ENCODE data around the gene KLRC2.
"Not testable (repeated sequence)": the region's sequence is repeated elsewhere in the genome, so short reads cannot be mapped to it uniquely, and the experiment has no call there.

KLRC2 gene

DNA sequence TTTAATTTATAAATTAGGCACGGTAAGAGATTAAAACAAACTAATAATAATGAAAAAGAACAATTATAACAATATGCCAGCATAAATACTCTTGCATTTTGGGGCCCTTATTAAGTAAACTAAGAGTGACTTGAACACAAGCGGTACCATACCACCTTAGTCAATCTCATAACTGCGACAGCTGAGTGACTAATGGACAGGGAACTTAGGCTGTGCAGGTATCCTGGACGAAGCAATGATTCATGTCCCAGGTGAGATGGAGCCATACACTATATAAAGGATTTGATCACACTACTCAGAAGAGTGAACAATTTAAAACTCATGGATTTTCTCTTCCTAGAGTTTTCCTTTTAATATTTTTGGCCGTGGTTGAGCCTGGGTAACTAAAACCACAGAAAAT is 30.5 kb downstream of the KLRC2 start:
- DNase-seq (ENCODE audit: low spot score), result no peak

DNA sequence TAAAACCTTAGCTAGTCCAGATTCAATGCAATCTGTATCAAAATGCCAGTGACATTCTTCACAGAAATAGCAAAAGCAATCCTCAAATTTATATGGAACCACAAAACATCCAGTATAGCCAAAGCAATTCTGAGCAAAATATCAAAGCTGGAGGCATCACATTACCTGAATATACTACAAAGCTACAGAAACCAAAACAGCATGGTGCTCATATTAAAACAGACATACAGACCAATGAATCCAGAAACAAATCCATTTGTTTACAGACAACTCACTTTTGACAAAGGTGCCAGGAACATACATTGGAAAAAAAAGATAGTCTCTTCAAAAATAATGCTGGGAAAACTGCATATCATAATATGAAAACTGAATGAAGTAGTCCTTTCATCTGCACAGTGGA is 31.0 kb downstream of the KLRC2 start:
- DNase-seq (ENCODE audit: low spot score), result no peak

DNA sequence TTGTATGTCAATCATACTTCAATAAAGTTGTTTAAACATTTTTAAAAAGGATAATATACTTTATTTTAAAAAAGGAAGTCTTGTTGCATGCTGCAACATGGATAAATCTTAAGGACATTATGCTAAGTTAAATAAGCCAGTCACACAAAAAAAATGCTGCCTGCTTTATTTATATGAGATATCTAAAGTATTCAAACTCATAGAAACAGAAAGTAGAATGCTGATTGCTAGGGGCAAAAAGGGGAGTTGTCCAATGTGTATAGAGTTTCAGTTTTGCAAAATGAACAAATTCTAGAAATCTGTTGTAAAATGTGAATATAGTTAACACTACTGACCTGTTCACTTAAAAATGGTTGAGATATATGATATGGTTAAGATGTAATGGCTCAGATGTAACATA is 35.0 kb downstream of the KLRC2 start:
- DNase-seq (ENCODE audit: low spot score), result no peak

DNA sequence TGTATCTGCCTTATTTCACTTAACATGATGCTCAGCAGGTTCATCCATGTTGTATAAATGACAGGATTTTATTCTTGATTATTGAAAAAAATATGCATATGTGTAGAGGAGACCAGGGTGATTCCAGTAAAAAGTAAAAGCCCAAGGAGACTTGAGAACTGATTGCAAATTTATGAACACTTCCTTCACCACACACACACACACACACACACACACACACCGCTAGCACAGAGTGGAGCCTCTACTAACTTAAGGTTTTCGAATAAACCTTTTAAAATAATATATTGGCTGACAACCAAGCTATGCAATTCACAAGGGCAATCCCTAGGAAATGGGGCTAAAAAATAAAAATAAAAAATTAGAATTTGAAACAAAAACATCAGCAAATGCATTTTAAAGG is 37.6 kb downstream of the KLRC2 start:
- no peak for DNase-seq (ENCODE audit: low spot score)

DNA sequence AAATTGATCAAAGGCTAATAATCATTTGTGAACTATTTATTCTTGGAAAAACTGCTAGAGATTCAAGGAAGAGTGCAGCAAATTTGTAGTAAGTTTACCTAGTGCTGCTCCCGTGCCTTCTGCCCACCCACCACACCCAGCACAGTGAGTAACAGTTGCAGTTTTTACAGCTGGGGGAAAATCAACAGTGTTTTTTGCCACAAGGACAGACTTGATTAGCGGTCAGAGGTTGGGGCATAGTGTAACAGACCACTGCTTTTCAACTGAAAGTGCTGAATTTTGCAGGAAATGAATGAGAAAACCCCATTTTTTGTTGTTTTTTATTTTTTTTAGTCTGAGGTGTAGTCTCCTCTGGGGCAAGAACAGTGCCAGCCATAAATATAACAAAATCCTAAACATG is 38.5 kb downstream of the KLRC2 start:
- DNase-seq (ENCODE audit: low spot score), result no peak

DNA sequence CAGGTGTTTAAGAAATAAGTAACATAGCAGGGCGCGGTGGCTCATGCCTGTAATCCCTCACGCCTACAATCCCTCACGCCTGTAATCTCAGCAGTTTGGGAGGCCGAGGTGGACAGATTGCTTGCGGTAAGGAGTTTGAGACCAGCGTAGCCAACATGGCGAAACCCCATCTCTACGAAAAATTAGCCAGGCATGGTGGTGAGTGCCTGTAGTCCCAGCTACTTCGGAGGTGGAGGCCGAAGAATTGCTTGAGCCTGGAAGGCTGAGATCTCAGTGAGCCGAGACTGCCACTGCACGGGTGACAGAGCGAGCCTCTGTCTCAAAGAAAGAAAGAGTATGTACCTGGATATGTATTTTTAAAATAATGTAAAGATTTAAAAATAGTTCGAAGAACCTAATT is 39.6 kb downstream of the KLRC2 start:
- DNase-seq (ENCODE audit: low spot score), result not testable (repeated sequence)

DNA sequence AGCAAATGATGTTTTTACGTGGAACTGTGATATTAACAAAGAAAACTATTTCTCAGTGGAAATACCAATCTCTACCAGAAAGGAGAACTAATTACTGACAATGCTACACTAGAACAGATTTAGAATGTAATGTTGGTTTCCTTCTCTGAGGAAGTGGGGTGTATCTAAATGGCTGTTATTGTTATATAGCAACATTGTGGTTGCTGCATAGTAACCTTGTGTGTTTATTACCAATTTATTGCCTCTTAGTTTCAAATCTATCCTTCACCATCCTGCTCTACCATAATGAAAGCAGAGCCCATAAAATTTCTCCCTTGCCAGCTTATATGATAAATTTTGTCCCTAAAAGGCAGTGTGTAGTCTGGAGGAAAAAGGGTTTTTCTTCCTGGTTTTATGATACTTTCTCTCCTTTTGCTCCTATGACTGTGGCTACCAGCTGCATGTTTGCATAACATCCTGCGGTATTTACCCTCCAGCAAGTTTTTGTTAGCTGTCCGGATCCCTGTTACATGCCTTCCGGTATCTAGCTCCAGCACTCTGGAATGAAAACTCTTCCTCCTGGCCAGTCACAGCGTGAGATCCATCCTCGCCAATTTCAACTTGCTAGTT is 40.3 kb downstream of the KLRC2 start:
- DNase-seq (ENCODE audit: low spot score), result peak; percentile 79

DNA sequence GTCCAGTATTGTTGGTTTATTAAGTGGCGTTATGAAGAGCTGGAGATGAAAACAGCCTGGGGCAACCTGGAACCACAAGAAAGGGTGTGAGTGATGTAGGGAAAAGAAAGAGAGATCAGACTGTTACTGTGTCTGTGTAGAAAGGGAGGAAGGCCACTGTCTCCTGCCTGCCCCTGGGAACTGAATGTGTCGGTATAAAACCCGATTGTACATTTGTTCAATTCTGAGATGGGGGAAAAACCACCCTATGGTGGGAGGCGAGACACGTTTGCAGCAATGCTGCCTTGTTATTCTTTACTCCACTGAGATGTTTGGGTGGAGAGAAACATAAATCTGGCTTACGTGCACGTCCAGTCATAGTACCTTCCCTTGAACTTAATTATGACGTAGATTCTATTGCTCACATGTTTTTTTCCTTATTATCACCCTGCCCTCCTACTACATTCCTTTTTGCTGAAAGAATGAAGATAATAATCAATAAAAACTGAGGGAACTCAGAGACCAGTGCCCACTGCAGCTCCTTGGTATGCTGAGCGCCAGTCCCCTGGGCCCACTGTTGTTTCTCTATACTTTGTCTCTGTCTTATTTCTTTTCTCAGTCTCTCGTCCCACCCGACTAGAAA is 41.2 kb downstream of the KLRC2 start:
- not testable (repeated sequence) for DNase-seq (ENCODE audit: low spot score)

DNA sequence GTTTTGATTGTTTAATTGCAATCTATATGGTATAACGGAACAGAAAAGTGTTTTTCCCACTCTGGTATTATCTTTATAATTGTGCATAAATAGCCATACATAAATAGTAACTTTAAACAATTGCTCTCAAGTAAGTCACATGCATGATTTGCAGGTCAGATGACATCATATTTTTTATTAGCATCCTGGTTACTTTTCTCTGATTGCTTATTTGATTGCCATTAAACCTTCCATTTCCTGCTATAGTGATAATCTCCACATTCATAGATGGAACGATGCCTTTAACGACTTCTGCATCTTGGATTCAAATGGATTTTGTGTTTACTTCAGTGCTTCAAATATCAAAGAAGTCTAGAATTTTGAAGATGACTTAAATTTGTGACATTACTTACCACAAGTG is 42.5 kb downstream of the KLRC2 start:
- no peak for DNase-seq (ENCODE audit: low spot score)

DNA sequence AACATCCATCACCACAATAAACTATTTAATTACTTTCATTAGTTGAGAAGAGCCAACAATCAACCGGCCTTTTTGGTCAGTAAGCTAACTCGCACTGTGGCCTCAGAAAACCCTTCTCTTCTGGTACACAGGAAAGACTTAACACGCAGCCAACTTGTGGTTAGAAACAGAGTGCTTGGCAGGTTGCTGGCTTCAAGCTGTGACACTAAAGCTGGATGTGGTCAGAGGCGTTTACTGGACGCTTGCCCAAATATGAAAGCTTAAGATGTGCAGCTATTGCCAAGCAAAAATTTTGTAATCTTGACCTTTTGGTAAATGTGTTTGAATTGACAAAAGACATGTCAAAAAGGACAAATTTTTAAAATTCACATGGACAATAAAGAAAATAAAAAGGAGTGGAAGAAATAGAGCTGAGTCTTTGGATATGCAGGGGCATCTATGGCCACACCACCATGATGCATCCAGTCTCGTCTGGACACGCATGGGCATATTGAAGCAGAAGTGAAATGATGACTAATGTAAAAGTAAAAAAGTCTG is 43.3 kb downstream of the KLRC2 start:
- DNase-seq (ENCODE audit: low spot score), result peak; percentile 84

DNA sequence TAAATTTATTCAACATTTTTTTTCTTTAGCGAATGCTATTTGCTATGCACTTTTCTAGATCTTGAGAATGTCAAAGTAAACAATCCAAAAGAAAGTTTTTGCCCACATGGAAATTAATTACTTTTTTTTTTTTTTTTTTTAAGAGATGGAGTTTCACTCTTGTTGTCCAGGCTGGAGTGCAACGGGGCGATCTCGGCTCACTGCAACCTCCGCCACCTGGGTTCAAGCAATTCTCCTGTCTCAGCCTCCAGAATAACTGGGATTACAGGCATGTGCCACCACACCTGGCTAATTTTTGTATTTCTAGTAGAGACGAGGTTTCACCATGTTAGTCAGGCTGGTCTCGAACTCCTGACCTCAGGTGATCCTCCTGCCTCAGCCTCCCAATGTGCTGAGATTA is 44.8 kb downstream of the KLRC2 start:
- DNase-seq (ENCODE audit: low spot score), result not testable (repeated sequence)

DNA sequence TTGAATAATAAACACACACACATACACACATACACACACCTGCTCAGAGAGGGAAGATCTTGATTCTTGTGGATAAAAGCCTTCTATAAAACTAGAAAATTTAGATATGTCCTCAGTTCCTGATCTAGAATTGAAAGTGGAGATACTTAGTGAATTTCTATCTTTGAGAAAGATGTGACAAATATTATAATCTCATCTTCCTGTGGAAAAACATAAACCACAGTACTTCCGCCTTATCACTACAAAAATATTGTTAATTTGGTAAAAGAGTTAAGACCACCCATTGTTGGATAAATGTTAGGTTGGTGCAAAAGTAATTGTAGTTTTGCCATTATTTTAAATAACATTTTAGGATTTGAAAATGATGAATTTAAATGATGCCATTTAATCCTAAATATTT is 45.9 kb downstream of the KLRC2 start, which contains the start of gene KLRK1:
KLRK1 (minus strand) TSS at position 138 of the 400 bp plus-strand sequence. CDS start 1,231 bp downstream, outside the sequence.
- no peak for DNase-seq (ENCODE audit: low spot score)

DNA sequence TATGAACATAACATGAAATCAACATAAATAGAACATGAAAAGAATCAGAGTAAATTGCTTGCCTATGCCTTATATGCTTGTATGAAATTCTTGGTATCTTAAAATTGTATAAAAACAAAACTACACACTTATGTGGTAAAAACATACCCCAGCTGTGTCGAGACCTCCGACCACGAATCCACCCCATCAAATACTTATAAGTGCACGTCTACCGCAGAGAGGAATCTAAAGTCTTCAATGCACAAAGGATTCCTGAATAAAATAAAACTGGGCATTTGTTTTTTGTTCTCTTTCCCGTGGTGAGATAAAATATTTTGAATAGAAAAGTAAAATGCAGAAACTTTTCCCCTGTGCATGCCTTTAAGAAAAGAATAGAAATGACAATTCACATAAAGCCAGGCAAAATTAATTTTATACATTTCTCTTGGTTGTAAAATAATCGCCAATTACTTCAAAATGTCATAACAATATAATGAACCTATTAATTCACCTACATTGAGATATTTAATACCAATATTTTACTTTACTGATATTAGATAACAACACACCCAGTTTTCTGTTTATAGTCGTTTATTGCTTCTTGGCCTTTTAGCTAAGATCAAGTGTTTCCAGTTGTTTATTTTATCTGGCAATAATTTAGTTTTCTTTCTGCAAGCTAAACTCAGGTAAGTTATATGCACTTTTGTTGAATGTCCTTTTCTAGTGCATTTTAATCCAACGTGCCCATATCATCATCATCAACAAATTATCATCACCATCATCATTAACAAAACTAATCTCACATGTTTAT is 47.0 kb downstream of the KLRC2 start:
- no peak for DNase-seq (ENCODE audit: low spot score)

DNA sequence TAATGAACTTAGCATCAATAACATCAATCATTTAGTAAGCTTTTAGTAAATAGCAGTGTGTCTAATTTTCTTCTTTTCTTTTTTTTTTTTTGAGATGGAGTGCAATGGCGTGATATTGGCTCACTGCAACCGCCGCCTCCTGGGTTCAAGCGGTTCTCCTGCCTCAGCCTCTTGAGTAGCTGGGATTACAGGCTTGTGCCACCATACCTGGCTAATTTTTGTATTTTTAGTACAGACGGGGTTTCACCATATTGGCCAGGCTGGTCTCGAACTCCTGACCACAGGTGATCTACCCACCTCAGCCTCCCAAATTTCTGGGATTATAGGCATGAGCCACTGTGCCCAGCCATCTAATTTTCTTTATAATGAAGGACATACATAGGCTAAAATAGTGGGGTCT is 48.3 kb downstream of the KLRC2 start:
- not testable (repeated sequence) for DNase-seq (ENCODE audit: low spot score)

DNA sequence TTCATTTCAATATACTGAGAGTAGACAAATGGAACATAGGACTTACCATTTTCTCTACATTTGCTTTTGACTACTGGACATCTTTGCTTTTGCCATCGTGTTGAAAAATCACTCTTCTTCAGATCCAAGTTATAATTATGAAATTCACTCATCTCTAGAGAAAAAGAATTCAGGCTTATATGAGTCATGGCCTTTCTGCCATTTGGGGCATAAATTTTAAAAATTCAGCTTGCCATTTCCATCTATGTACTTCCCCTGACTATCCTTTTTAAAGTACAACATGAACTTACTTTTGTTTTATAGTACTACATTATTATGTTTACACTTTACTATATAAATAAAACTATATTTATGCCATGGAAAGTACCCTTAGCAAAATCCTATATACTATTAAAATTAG is 49.0 kb downstream of the KLRC2 start:
- DNase-seq (ENCODE audit: low spot score), result no peak

DNA sequence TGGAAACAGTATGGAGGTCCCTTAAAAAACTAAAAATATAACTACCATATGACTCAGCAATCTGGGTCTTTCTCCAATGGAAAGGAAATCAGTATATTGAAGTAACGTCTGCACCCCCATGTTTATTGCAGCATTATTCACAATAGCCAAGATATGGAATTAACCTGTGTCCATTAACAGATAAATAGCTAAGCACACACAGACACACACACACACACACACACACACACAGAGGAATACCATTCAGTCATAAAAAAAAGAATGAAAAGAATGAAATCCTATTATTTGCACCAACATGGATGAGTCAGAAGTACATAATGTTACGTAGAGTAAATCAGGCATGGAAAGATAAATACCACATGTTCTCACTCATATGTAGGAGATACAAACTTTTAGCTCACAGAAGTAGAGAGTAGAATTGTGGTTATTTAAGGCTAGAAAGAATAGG is 50.6 kb downstream of the KLRC2 start:
- no peak for DNase-seq (ENCODE audit: low spot score)

DNA sequence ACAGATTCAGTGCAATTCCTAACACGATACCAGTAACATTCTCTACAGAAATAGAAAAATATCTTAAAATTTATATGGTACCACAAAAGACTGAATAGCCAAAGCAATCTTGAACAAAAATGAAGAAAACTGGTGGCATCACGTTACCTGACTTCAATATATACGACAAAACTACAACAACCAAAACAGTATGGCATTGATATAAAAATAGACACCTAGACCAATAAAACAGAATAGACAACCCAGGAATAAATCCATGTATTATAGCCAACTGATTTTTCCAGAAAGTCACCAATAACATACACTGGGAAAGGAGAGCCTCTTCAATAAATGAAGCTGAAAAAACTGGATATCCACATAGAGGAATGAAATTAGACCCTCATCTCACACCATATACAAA is 51.6 kb downstream of the KLRC2 start:
- DNase-seq (ENCODE audit: low spot score), result no peak

DNA sequence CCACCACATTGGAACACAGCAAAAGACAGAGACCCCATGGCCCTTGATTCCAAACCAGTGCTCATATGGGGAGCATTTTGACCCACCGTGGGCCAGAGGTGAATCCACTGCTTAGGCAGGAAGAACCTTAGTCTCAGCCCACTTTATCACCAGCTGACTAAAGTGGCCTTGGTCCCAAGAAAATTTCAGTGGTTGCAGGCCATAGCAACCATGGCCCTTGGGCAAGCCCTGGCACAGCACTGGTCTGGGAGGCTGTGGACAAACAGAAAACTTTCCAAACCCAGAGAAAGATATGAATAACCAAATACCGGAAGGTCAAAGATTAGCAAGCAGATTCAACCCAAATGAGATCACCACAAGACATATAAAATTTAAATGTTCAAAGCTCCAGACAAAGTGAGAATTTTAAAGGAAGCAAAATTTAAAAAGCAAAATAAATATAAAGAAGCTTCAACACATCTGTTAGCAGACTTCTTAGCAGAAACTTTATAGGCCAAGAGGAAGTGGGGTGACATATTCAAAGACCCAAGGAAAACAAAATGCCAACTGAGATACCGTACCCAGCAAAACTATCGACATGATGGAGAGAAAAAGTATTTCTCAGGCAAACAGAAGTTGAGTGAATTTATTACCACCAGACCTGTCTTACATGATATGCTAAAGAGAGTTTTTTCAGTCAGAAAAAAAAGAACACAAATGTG is 53.7 kb downstream of the KLRC2 start:
- DNase-seq (ENCODE audit: low spot score), result no peak

All from LoVo (cell line).